Esophagus squamous epithelium (tissue), 4 donors: ENCODE results near the gene STK35.

ENCODE experiments used
- POLR2A ChIP-seq, 4 donors: fragments of 450-650 bp; IDR thresholded peaks; one replicate each; pipeline ENCODE4 v1.6.1; 2017; ENCODE audit warnings: antibody characterized with exemption in 4 of 4, mild to moderate bottlenecking in 4 of 4, moderate library complexity in 3 of 4
- TF ChIP-seq, protein P1 (sequence below), 6 experiments: fragments of 450-650 bp in 4 of 6; fragments of 200-600 bp in 2 of 6; sonication (generic) in 2 of 6; IDR thresholded peaks; one replicate each; pipeline ENCODE4 v1.5.1; 2016 to 2019; ENCODE audit warnings: antibody characterized with exemption in 6 of 6, mild to moderate bottlenecking in 4 of 6, moderate library complexity in 4 of 6

- TF ChIP-seq, protein P1, sequence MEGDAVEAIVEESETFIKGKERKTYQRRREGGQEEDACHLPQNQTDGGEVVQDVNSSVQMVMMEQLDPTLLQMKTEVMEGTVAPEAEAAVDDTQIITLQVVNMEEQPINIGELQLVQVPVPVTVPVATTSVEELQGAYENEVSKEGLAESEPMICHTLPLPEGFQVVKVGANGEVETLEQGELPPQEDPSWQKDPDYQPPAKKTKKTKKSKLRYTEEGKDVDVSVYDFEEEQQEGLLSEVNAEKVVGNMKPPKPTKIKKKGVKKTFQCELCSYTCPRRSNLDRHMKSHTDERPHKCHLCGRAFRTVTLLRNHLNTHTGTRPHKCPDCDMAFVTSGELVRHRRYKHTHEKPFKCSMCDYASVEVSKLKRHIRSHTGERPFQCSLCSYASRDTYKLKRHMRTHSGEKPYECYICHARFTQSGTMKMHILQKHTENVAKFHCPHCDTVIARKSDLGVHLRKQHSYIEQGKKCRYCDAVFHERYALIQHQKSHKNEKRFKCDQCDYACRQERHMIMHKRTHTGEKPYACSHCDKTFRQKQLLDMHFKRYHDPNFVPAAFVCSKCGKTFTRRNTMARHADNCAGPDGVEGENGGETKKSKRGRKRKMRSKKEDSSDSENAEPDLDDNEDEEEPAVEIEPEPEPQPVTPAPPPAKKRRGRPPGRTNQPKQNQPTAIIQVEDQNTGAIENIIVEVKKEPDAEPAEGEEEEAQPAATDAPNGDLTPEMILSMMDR (IDR thresholded peaks at IDR 0.05): no peak
- TF ChIP-seq POLR2A (IDR thresholded peaks at IDR 0.05): no peak
Observed at GRCh38 chr20:2080532-2081224, 20.9 kb upstream of the STK35 start.
